ENCODE results near the gene TBCB.

Gene TBCB

GRCh38 chr19:36139473-36140303, 24.4 kb downstream of the TBCB start, which contains the start of gene CAPNS1:
TSS of gene CAPNS1 (plus strand) at chr19:36140066. CDS start at chr19:36141012, 946 bp downstream.
- Mint-ChIP-seq H3K9me3 (ENCODE audit: low read depth) (no peaks in the 10 kb centered on the region), H3K27me3 (no peaks in the 10 kb centered on the region), H3K4me3 (peak within 1 kb of the TSS; percentile 94), H3K27ac (peak within 1 kb of the TSS; percentile 91), H3K4me1 (ENCODE audit: low read depth) (peaks cover 11% of the 10 kb centered on the region), H3K36me3 (peaks cover 4% of the 10 kb centered on the region)

GRCh38 chr19:36140304-36141038, 25.2 kb downstream of the TBCB start:
- Mint-ChIP-seq H3K4me1 (ENCODE audit: low read depth) (peaks cover 11% of the 10 kb centered on the region), H3K27ac (peak overlapping the region; percentile 91), H3K4me3 (peak overlapping the region; percentile 94), H3K9me3 (ENCODE audit: low read depth) (no peaks in the 10 kb centered on the region), H3K36me3 (peaks cover 4% of the 10 kb centered on the region), H3K27me3 (no peaks in the 10 kb centered on the region)

- Mint-ChIP-seq H3K36me3 (peaks cover 5% of the 10 kb centered on the region), H3K9me3 (ENCODE audit: low read depth) (no peaks in the 10 kb centered on the region), H3K27me3 (no peaks in the 10 kb centered on the region), H3K4me1 (ENCODE audit: low read depth) (peaks cover 11% of the 10 kb centered on the region), H3K4me3 (peak overlapping the region; percentile 94), H3K27ac (peak overlapping the region; percentile 85)
Observed at GRCh38 chr19:36141039-36141927, 26.0 kb downstream of the TBCB start.

GRCh38 chr19:36142046-36142445, 26.8 kb downstream of the TBCB start:
- H3K4me1 Mint-ChIP-seq (ENCODE audit: low read depth): peaks cover 12% of the 10 kb centered on the region
- H3K27ac Mint-ChIP-seq: no peak overlapping the region
- no peaks in the 10 kb centered on the region for H3K9me3 Mint-ChIP-seq (ENCODE audit: low read depth)
- H3K27me3 Mint-ChIP-seq: no peaks in the 10 kb centered on the region
- H3K4me3 Mint-ChIP-seq: peak overlapping the region; percentile 94
- H3K36me3 Mint-ChIP-seq: peaks cover 9% of the 10 kb centered on the region

GRCh38 chr19:36142496-36142895, 27.2 kb downstream of the TBCB start:
- H3K4me3 Mint-ChIP-seq: peak overlapping the region; percentile 53

GRCh38 chr19:36144624-36145023, 29.4 kb downstream of the TBCB start:
- H3K4me3 Mint-ChIP-seq: no peak overlapping the region
- H3K36me3 Mint-ChIP-seq: peaks cover 14% of the 10 kb centered on the region
- peaks cover 11% of the 10 kb centered on the region for H3K4me1 Mint-ChIP-seq (ENCODE audit: low read depth)
- no peaks in the 10 kb centered on the region for H3K27me3 Mint-ChIP-seq
- no peak overlapping the region for H3K27ac Mint-ChIP-seq
- no peaks in the 10 kb centered on the region for H3K9me3 Mint-ChIP-seq (ENCODE audit: low read depth)

More at GRCh38 chr19:36142496-36142895, 27.2 kb downstream of the TBCB start:
- no peaks in the 10 kb centered on the region for H3K27me3 Mint-ChIP-seq
- no peaks in the 10 kb centered on the region for H3K9me3 Mint-ChIP-seq (ENCODE audit: low read depth)
- peaks cover 11% of the 10 kb centered on the region for H3K36me3 Mint-ChIP-seq
- no peak overlapping the region for H3K27ac Mint-ChIP-seq
- H3K4me1 Mint-ChIP-seq (ENCODE audit: low read depth): peaks cover 14% of the 10 kb centered on the region

GRCh38 chr19:36149673-36150406, 34.6 kb downstream of the TBCB start:
- Mint-ChIP-seq H3K4me3 (no peak overlapping the region), H3K4me1 (ENCODE audit: low read depth) (peaks cover 2% of the 10 kb centered on the region), H3K36me3 (peaks cover 10% of the 10 kb centered on the region), H3K9me3 (ENCODE audit: low read depth) (no peaks in the 10 kb centered on the region), H3K27me3 (no peaks in the 10 kb centered on the region), H3K27ac (no peak overlapping the region)

GRCh38 chr19:36150586-36150985, 35.3 kb downstream of the TBCB start:
- Mint-ChIP-seq H3K4me3 (no peak overlapping the region), H3K27me3 (no peaks in the 10 kb centered on the region), H3K4me1 (ENCODE audit: low read depth) (peaks cover 2% of the 10 kb centered on the region), H3K9me3 (ENCODE audit: low read depth) (no peaks in the 10 kb centered on the region), H3K27ac (no peak overlapping the region), H3K36me3 (peaks cover 10% of the 10 kb centered on the region)

- no peak overlapping the region for H3K4me3 Mint-ChIP-seq
- H3K4me1 Mint-ChIP-seq (ENCODE audit: low read depth): peaks cover 2% of the 10 kb centered on the region
- H3K36me3 Mint-ChIP-seq: peaks cover 8% of the 10 kb centered on the region
- no peak overlapping the region for H3K27ac Mint-ChIP-seq
- H3K9me3 Mint-ChIP-seq (ENCODE audit: low read depth): no peaks in the 10 kb centered on the region
- no peaks in the 10 kb centered on the region for H3K27me3 Mint-ChIP-seq
Observed at GRCh38 chr19:36151144-36152018, 36.1 kb downstream of the TBCB start.

- no peak overlapping the region for H3K27ac Mint-ChIP-seq
- no peaks in the 10 kb centered on the region for H3K27me3 Mint-ChIP-seq
- peaks cover 6% of the 10 kb centered on the region for H3K36me3 Mint-ChIP-seq
- no peak overlapping the region for H3K4me3 Mint-ChIP-seq
- H3K9me3 Mint-ChIP-seq (ENCODE audit: low read depth): no peaks in the 10 kb centered on the region
- peaks cover 2% of the 10 kb centered on the region for H3K4me1 Mint-ChIP-seq (ENCODE audit: low read depth)
Observed at GRCh38 chr19:36152019-36152351, 36.7 kb downstream of the TBCB start.

GRCh38 chr19:36152352-36153091, 37.3 kb downstream of the TBCB start, which contains the start of gene COX7A1:
TSS of gene COX7A1 (minus strand) at chr19:36152447. CDS start at chr19:36152407, 40 bp downstream.
- H3K4me3 Mint-ChIP-seq: no peak within 1 kb of the TSS
- no peak within 1 kb of the TSS for H3K27ac Mint-ChIP-seq
- H3K4me1 Mint-ChIP-seq (ENCODE audit: low read depth): no peaks in the 10 kb centered on the region
- no peaks in the 10 kb centered on the region for H3K9me3 Mint-ChIP-seq (ENCODE audit: low read depth)
- peaks cover 3% of the 10 kb centered on the region for H3K36me3 Mint-ChIP-seq
- H3K27me3 Mint-ChIP-seq: no peaks in the 10 kb centered on the region

- no peak overlapping the region for H3K27ac Mint-ChIP-seq
- H3K27me3 Mint-ChIP-seq: no peaks in the 10 kb centered on the region
- peaks cover 3% of the 10 kb centered on the region for H3K36me3 Mint-ChIP-seq
- H3K4me3 Mint-ChIP-seq: no peak overlapping the region
- H3K4me1 Mint-ChIP-seq (ENCODE audit: low read depth): no peaks in the 10 kb centered on the region
- no peaks in the 10 kb centered on the region for H3K9me3 Mint-ChIP-seq (ENCODE audit: low read depth)
Observed at GRCh38 chr19:36153126-36153525, 37.9 kb downstream of the TBCB start.

All from activated naive CD8-positive, alpha-beta T cell (primary cell).